GM21786 (cell line): ENCODE measurements around the gene SCGB1C2.

Source experiments
- ATAC-seq: cut with Tn5 transposase; IDR thresholded peaks from one replicate; pipeline ENCODE4 v1.9.1; 2021; ENCODE audit not compliant: unreplicated experiment

SCGB1C2 gene

GRCh38 chr17:170130-170670 lies 32.8 kb downstream of the SCGB1C2 start:
- no peak for ATAC-seq

GRCh38 chr17:171871-172270 lies 34.5 kb downstream of the SCGB1C2 start:
- ATAC-seq, result no peak

GRCh38 chr17:172401-172800 lies 35.0 kb downstream of the SCGB1C2 start:
- no peak for ATAC-seq

GRCh38 chr17:173166-173911 lies 36.0 kb downstream of the SCGB1C2 start:
- no peak for ATAC-seq

GRCh38 chr17:177155-177554 lies 39.8 kb downstream of the SCGB1C2 start:
- no peak for ATAC-seq

GRCh38 chr17:177762-178161 lies 40.4 kb downstream of the SCGB1C2 start:
- ATAC-seq, result no peak

- ATAC-seq, result no peak
Observed at GRCh38 chr17:178292-179065, 41.1 kb downstream of the SCGB1C2 start.

GRCh38 chr17:179066-179432 lies 41.7 kb downstream of the SCGB1C2 start:
- ATAC-seq, result no peak

- ATAC-seq, result no peak
Observed at GRCh38 chr17:179781-180380, 42.5 kb downstream of the SCGB1C2 start.

GRCh38 chr17:180381-181244 lies 43.2 kb downstream of the SCGB1C2 start:
- ATAC-seq, result no peak

GRCh38 chr17:181245-182049 lies 44.1 kb downstream of the SCGB1C2 start, which contains the start of gene DOC2B:
Gene DOC2B (minus strand): TSS chr17:181650. CDS start chr17:181479, 171 bp downstream.
- ATAC-seq, result no peak

GRCh38 chr17:182050-182751 lies 44.8 kb downstream of the SCGB1C2 start:
- ATAC-seq, result no peak

- no peak for ATAC-seq
Observed at GRCh38 chr17:183021-183420, 45.7 kb downstream of the SCGB1C2 start.

- no peak for ATAC-seq
Observed at GRCh38 chr17:185445-186138, 48.2 kb downstream of the SCGB1C2 start.

GRCh38 chr17:187130-187529 lies 49.8 kb downstream of the SCGB1C2 start:
- no peak for ATAC-seq
